HL-60 (cell line): ENCODE data around the gene SPPL2B.

Experiments
- DNase-seq, 2 experiments: peaks; one replicate each; pipeline ENCODE4 v3.0.0-alpha.2; 2010 to 2020; ENCODE audit warnings: low read depth in 1 of 2, low spot score in 1 of 2
- H3K27ac ChIP-seq: fragments of 250-450 bp; sonication (Bioruptor Pico); replicated peaks from 2 replicates; pipeline ENCODE4 v1.5.1; 2020; ENCODE audit warnings: mild to moderate bottlenecking, moderate library complexity
- H3K27me3 ChIP-seq: fragments of 250-450 bp; sonication (Bioruptor Pico); 2 replicates; pipeline ENCODE4 v1.5.1; 2021; ENCODE audit warnings: mild to moderate bottlenecking, moderate library complexity; ENCODE audit not compliant: insufficient read depth, poor library complexity, severe bottlenecking
- H3K4me3 ChIP-seq: replicated peaks from 2 replicates; pipeline ENCODE4 v1.5.1; 2011; ENCODE audit warnings: mild to moderate bottlenecking, control low read depth, low read length; ENCODE audit not compliant: insufficient read depth
- CTCF ChIP-seq: IDR thresholded peaks from one replicate; pipeline ENCODE4 v1.5.1; 2011; ENCODE audit warnings: low read length, control low read depth, inconsistent platforms; ENCODE audit not compliant: insufficient read depth
- GABPA ChIP-seq: IDR thresholded peaks from 2 replicates; pipeline ENCODE4 v1.6.1; 2012; ENCODE audit warnings: low read depth
- POLR2AphosphoS5 ChIP-seq: IDR thresholded peaks from 2 replicates; pipeline ENCODE4 v1.6.1; 2012; ENCODE audit warnings: low read depth
- REST ChIP-seq: IDR thresholded peaks from 2 replicates; pipeline ENCODE4 v1.6.1; 2012; ENCODE audit warnings: low read depth; ENCODE audit not compliant: insufficient replicate concordance
- SPI1 ChIP-seq: IDR thresholded peaks from 2 replicates; pipeline ENCODE4 v1.6.1; 2012; ENCODE audit warnings: low read depth, mild to moderate bottlenecking, borderline replicate concordance

SPPL2B gene

GRCh38 chr19:2296141-2296540, 32.3 kb upstream of the SPPL2B start:
- Histone ChIP-seq H3K27me3 (no peaks in the 10 kb centered on the region), H3K27ac (no peak overlapping the region), H3K4me3 (no peak overlapping the region)
- no peak for TF ChIP-seq CTCF
- TF ChIP-seq POLR2AphosphoS5, result no peak
- no peak for TF ChIP-seq REST
- no peak for TF ChIP-seq GABPA
- TF ChIP-seq SPI1, result no peak
- no peak for DNase-seq

GRCh38 chr19:2300533-2300932, 28.0 kb upstream of the SPPL2B start:
- no peak for TF ChIP-seq REST
- TF ChIP-seq POLR2AphosphoS5, result peak; percentile 71; the same call in 1 of the 2 replicates
- H3K4me3 ChIP-seq, result no peak overlapping the region
- peaks cover 17% of the 10 kb centered on the region for H3K27me3 ChIP-seq
- H3K27ac ChIP-seq, result no peak overlapping the region
- DNase-seq, result no peak

DNA sequence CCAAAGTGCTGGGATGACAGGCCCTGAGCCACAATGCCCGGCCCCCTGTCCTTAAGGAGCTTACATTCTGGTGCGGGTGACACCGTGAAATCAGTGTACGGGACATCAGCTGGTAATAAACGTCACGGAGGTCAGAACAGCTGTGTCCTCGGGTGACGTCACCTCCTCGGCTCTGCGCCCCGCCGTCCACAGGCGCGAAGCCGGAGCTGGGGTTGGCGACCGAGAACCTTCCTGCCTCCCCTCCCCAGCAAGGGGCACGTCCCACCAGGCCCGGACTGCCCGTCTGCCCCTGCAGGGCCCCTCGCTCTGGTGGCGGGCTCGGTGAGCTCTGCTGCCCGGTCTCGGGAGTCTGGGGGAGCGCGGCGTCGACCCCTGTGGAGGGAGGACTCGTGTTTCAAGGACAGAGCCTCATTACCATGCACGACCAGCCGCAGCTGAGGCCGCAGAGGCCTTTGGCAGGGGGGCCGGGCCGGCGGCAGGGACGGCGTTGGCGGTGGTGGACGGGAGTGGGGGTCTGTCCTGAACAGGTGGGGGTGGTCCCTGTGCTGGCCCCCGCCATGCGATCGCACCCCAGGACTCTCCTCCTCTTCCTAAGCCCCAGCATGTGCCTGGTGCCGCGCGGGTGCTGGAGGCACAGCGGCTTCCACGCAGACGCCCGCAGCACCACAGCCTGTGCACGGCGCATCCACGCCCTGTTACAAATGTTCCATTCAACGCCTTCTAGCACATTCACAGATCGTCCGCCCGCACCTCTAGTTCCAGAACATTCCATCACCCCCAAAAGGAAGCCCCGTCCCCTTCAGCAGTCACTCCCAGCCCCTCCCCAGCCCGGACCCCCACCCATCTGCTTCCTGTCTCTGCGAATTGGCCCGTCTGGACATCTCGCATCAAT, 25.9 kb upstream of the SPPL2B start:
- DNase-seq, result no peak
- Histone ChIP-seq H3K27ac (no peak overlapping the region), H3K4me3 (no peak overlapping the region), H3K27me3 (peaks cover 33% of the 10 kb centered on the region)
- TF ChIP-seq POLR2AphosphoS5 (peak; percentile 54; the same call in 1 of the 2 replicates), CTCF (no peak)

DNA sequence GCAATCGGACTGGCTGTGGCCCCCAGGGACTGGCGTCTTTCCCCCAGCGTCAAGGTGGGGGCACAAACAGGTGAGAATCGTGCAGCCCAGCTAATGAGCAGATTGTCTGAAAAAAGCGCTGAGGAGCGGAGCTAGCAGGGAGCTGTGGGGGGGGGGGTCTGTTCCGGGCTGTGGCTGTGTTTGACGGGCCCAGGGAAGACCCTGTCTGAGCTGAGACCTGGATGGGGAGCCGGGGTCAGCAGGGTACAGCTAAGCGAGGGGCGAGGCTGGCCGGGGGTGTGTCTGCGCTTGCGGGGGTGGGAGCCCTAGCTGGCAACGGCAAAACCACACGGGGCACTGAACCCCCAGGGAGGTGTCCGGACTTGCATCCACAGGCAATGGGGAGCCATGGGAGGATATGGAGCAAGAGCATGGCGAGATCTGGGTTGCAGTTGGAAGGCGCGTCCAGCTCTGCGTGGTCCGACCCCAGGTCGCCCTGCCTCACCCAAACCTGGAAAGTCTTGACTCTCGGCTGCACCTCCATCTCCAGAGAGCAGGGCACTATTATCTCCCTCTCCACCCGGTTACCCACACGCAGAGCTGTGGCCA, 25.2 kb upstream of the SPPL2B start:
- H3K27ac ChIP-seq, result no peak overlapping the region
- H3K4me3 ChIP-seq, result no peak overlapping the region
- TF ChIP-seq POLR2AphosphoS5 (no peak), GABPA (no peak), CTCF (no peak), SPI1 (no peak), REST (no peak)
- peaks cover 35% of the 10 kb centered on the region for H3K27me3 ChIP-seq
- no peak for DNase-seq
